ENCODE data around the gene POLD2.

The POLD2 gene

DNA sequence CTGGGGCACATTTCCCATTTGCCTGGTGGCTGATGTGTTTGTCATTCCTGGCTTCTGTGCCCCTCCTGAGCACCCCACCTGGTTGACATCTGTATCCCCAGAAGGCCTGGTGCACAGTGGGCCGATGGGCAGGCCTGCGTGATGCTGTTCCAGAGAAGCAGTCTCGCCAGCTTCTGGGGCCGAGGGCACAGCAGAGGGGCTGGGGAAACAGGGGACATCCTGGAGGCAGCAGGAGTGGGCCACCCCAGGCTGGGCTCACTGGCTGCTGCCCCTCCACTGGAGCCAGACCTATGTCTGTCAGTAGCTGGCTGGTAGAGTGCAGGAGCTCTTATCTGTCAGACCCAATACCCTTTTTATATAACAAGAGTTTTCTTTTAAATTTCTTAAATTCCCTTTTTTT lies 18.7 kb upstream of the POLD2 start:
- no peak for DNase-seq
- peaks cover 7% of the 10 kb centered on the region for H3K4me1 ChIP-seq
- no peaks in the 10 kb centered on the region for H3K36me3 ChIP-seq
- no peaks in the 10 kb centered on the region for H3K9me3 ChIP-seq
- no peaks in the 10 kb centered on the region for H3K27me3 ChIP-seq
- TF ChIP-seq, protein P1, sequence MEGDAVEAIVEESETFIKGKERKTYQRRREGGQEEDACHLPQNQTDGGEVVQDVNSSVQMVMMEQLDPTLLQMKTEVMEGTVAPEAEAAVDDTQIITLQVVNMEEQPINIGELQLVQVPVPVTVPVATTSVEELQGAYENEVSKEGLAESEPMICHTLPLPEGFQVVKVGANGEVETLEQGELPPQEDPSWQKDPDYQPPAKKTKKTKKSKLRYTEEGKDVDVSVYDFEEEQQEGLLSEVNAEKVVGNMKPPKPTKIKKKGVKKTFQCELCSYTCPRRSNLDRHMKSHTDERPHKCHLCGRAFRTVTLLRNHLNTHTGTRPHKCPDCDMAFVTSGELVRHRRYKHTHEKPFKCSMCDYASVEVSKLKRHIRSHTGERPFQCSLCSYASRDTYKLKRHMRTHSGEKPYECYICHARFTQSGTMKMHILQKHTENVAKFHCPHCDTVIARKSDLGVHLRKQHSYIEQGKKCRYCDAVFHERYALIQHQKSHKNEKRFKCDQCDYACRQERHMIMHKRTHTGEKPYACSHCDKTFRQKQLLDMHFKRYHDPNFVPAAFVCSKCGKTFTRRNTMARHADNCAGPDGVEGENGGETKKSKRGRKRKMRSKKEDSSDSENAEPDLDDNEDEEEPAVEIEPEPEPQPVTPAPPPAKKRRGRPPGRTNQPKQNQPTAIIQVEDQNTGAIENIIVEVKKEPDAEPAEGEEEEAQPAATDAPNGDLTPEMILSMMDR (IDR thresholded peaks at IDR 0.05; ENCODE audit: low read depth, low read length) = no peak
- no peak overlapping the region for H3K4me3 ChIP-seq (ENCODE audit: low read depth, low read length)

DNA sequence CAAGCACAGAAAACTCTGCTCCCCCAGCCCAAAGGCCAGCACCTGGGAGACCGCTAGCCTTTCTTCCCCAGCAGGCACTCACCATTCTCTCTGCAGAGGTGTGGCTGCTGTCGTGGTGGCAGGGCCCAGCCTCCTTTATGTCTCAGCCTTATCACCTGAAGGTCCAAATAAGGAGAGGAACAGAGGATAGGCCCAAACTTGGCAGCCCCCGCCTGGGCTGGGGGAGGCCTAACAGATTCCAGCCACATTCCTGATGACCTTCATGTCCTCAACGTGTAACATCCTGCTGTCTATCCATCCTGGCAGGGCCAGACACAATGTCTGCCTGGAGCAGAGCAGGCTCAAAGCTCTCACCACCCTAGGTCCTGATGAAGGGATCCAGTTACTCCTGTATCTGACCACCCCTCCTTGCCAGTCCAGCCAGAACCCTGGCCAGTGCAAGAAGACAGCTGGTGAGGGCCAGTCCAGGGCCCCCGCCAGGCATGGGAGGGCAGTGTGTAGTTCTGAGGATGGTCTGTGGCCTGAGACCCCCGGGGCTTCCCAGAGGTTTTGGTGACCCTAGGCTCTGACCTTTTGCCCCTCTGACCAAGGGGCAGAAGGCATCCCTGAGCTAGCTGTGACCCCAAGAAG lies 18.0 kb upstream of the POLD2 start, which contains the start of gene MYL7:
Gene MYL7 (minus strand): TSS at position 112 of the 630 bp plus-strand sequence. CDS start 27 bp downstream, at position 85.
- no peaks in the 10 kb centered on the region for H3K9me3 ChIP-seq
- no peak within 1 kb of the TSS for H3K4me3 ChIP-seq (ENCODE audit: low read depth, low read length)
- H3K27me3 ChIP-seq = no peaks in the 10 kb centered on the region
- peaks cover 4% of the 10 kb centered on the region for H3K4me1 ChIP-seq
- TF ChIP-seq, protein P1 (IDR thresholded peaks at IDR 0.05; ENCODE audit: low read depth, low read length) = no peak
- DNase-seq = no peak
- H3K36me3 ChIP-seq = no peaks in the 10 kb centered on the region

DNA sequence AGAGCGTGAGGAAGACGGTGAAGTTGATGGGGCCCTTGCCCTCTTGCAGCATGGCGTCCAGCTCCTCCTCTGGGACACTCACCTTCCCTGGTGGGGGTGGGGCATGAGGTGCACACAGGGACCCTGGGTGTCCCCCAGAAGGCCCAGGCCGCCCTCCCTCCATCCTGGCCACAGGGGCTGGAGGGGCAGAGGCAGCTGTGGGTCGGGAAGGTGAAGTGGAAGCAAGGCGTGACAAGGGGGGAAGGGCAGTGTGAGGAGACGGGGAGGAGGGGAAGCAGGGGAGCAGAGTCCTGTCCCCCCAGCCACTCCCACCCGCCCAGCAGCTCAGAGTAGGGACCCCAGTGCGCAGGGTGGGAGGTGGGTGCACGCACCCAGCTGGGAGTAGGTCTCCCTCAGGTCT lies 17.0 kb upstream of the POLD2 start:
- no peaks in the 10 kb centered on the region for H3K9me3 ChIP-seq
- H3K27me3 ChIP-seq = no peaks in the 10 kb centered on the region
- no peaks in the 10 kb centered on the region for H3K4me1 ChIP-seq
- no peak for DNase-seq
- TF ChIP-seq, protein P1 (IDR thresholded peaks at IDR 0.05; ENCODE audit: low read depth, low read length) = no peak
- no peaks in the 10 kb centered on the region for H3K36me3 ChIP-seq
- no peak overlapping the region for H3K4me3 ChIP-seq (ENCODE audit: low read depth, low read length)

DNA sequence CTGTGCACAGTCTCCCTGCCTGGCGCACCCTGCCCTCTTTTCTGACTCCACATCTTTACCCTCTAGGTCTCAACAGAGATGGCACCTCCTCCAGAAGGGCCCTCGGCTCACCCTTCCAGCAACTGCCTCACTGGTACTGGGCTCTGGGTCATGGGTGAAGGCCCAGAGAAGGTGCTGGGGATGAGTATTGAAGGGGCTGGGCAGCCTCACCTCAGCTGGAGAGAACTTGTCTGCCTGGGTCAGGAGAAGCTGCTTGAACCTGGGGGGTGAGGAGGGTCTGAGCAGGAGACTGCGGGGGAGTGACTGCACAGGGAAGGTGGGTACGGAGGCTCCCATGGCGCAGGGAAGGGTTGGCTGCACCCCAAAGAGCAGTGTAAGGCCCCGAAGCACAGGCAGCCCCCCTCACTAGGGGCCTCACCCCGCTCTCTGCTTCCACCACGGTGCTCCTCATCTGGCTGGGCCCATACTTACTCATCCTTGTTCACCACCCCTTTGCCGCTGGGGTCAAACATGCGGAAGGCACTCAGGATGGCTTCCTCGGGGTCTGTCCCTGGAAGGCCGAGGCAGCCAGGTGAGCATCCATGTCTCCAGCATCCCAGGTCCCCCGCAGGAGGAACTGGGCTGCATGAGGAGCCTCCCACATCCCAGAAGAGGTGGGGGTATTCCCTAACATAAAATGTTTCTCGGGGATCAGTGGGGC lies 16.1 kb upstream of the POLD2 start:
- no peak for DNase-seq
- Histone ChIP-seq H3K36me3 (no peaks in the 10 kb centered on the region), H3K27me3 (no peaks in the 10 kb centered on the region), H3K4me1 (no peaks in the 10 kb centered on the region), H3K4me3 (ENCODE audit: low read depth, low read length) (no peak overlapping the region), H3K9me3 (no peaks in the 10 kb centered on the region)
- TF ChIP-seq, protein P1 (IDR thresholded peaks at IDR 0.05; ENCODE audit: low read depth, low read length) = no peak

DNA sequence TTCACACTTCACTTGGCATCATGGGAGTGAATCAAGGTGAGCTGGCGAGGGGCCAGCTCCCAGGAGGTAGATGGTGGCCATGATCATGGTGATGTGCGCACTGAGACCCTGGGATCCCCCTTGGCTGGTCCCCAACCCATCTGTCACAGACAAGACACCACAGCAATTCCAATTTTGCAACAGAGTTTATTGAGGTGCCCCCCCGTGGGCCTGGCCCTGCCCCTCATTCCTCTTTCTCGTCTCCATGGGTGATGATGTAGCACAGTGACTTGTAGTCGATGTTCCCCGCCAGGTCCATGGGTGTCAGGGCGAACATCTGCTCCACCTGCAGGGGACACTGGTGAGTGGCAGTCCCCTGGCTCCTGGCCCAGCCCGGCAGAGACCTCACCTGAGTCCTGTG lies 15.3 kb upstream of the POLD2 start:
- Histone ChIP-seq H3K27me3 (no peaks in the 10 kb centered on the region), H3K4me1 (no peaks in the 10 kb centered on the region), H3K9me3 (no peaks in the 10 kb centered on the region), H3K4me3 (ENCODE audit: low read depth, low read length) (no peak overlapping the region), H3K36me3 (no peaks in the 10 kb centered on the region)
- TF ChIP-seq, protein P1 (IDR thresholded peaks at IDR 0.05; ENCODE audit: low read depth, low read length) = no peak
- DNase-seq = no peak

DNA sequence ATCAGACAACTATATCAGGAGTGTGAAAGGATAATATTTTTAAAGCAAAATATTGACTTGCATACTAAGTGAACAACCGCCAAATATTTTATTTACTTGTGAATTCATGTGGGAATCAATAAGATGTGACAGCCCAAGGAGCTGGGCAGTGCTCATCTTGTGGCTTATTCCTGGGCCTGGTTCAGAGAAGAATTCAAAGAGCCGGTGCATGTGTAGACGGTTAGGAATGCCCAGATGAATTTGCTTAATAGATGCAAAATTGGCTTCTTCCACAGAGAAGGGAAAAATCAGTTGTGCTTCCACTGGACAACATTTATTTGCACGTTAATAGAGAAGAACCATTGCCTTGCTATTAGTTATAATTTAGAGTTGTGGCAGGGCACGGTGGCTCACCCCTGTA lies 13.4 kb upstream of the POLD2 start:
- Histone ChIP-seq H3K9me3 (no peaks in the 10 kb centered on the region), H3K4me3 (ENCODE audit: low read depth, low read length) (no peak overlapping the region), H3K27me3 (no peaks in the 10 kb centered on the region), H3K4me1 (no peaks in the 10 kb centered on the region), H3K36me3 (no peaks in the 10 kb centered on the region)
- TF ChIP-seq, protein P1 (IDR thresholded peaks at IDR 0.05; ENCODE audit: low read depth, low read length) = no peak
- no peak for DNase-seq

Data from BE2C (cell line).